CD4-positive, CD25-positive, alpha-beta regulatory T cell (primary cell): ENCODE data around the gene OBP2B. TPM values are rescaled to one million over a fixed set of nuclear protein-coding genes. Genes with fewer than 3 reads are reported as not detected.

Experiments used
- ATAC-seq, 2 donors: fragments of 150-1000 bp; cut with Tn5 transposase; one replicate each; pipeline ENCODE4 v1.10.0; 2021; ENCODE audit warnings: low read depth in 2 of 2, moderate number of reproducible peaks in 2 of 2, moderate library complexity in 1 of 2
- DNase-seq, 3 donors: peaks; one replicate each; pipeline versions ENCODE4 v3.0.0 to v3.0.0-alpha.2; 2012 to 2022; ENCODE audit warnings: mixed read lengths in 1 of 3
- H3K27ac ChIP-seq: one replicate; pipeline ENCODE4 v1.7.0; 2013; ENCODE audit warnings: mild to moderate bottlenecking, low read length; ENCODE audit not compliant: insufficient read depth, poor library complexity, severe bottlenecking
- H3K27me3 ChIP-seq: one replicate; pipeline ENCODE4 v1.7.0; 2013; ENCODE audit warnings: low read length; ENCODE audit not compliant: control insufficient read depth, insufficient read depth
- H3K36me3 ChIP-seq: one replicate; pipeline ENCODE4 v1.7.0; 2013; ENCODE audit warnings: mild to moderate bottlenecking, low read length, moderate library complexity; ENCODE audit not compliant: control insufficient read depth, insufficient read depth
- H3K4me1 ChIP-seq: 2 replicates; pipeline ENCODE4 v1.7.0; 2013; ENCODE audit warnings: mild to moderate bottlenecking, low read length; ENCODE audit not compliant: insufficient read depth, control insufficient read depth, poor library complexity, severe bottlenecking
- H3K4me3 ChIP-seq: one replicate; pipeline ENCODE4 v1.7.0; 2013; ENCODE audit warnings: low read depth, mild to moderate bottlenecking, low read length, moderate library complexity
- H3K9me3 ChIP-seq, 2 experiments: 1 replicate in 1 of 2; 2 replicates in 1 of 2; pipeline ENCODE4 v1.7.0; 2013; ENCODE audit warnings: low read length in 2 of 2, mild to moderate bottlenecking in 1 of 2, moderate library complexity in 1 of 2; ENCODE audit not compliant: control insufficient read depth in 2 of 2
- H3K27ac Mint-ChIP-seq, 3 donors: one replicate each; pipeline ENCODE4 v1.8.0; 2020 to 2022; ENCODE audit warnings: mild to moderate bottlenecking in 3 of 3, mixed read lengths in 3 of 3, moderate library complexity in 2 of 3
- H3K27me3 Mint-ChIP-seq: one replicate; pipeline ENCODE4 v1.8.0; 2022; ENCODE audit warnings: mild to moderate bottlenecking, mixed read lengths
- H3K36me3 Mint-ChIP-seq: one replicate; pipeline ENCODE4 v1.8.0; 2020; ENCODE audit warnings: mixed read lengths
- H3K4me1 Mint-ChIP-seq, 4 donors: one replicate each; pipeline ENCODE4 v1.8.0; 2020 to 2022; ENCODE audit warnings: mixed read lengths in 4 of 4, mild to moderate bottlenecking in 1 of 4
- H3K4me3 Mint-ChIP-seq, 4 donors: one replicate each; pipeline ENCODE4 v1.8.0; 2020 to 2022; ENCODE audit warnings: mild to moderate bottlenecking in 4 of 4, mixed read lengths in 4 of 4, moderate library complexity in 3 of 4
- H3K9me3 Mint-ChIP-seq, 7 donors: one replicate each; pipeline ENCODE4 v1.8.0; 2020 to 2022; ENCODE audit warnings: mixed read lengths in 7 of 7, mild to moderate bottlenecking in 3 of 7, moderate library complexity in 2 of 7
- polyA plus RNA-seq, 4 donors: library from polyadenylated mRNA; unstranded; fragments of 300-500 nt; fragmentation: Illumina TruSeq; gene quantifications; one replicate each; pipeline ENCODE4 v1.2.3, GENCODE V29; 2021
- total RNA-seq: library from RNA; stranded (reverse); gene quantifications from one replicate; pipeline ENCODE4 v1.2.3, GENCODE V29; 2022

Gene OBP2B
- total and polyA plus RNA-seq, 5 donors from 2014 or later: not detected

GRCh38 chr9:133199648-133200321 is 9.3 kb downstream of the OBP2B start:
- H3K27me3 ChIP-seq: peaks cover 1% of the 10 kb centered on the region
- Mint-ChIP-seq H3K36me3 (no peaks in the 10 kb centered on the region), H3K27ac (peak overlapping the region in 1 of 3 donors; percentile 68), H3K9me3 (peaks cover 0 to 1% (median 0%) of the 10 kb centered on the region in 7 donors), H3K27me3 (peaks cover 21% of the 10 kb centered on the region), H3K4me1 (peaks cover 0 to 13% (median under 1%) of the 10 kb centered on the region in 4 donors), H3K4me3 (peak overlapping the region in 2 of 4 donors; percentile 75 to 82)
- DNase-seq (peak; percentile 10 to 62 (median 31)), ATAC-seq (peak; percentile 47 to 56)
- H3K9me3 ChIP-seq: no peaks in the 10 kb centered on the region
- no peak overlapping the region for H3K4me3 ChIP-seq
- H3K36me3 ChIP-seq: no peaks in the 10 kb centered on the region
- H3K27ac ChIP-seq: no peak overlapping the region
- H3K4me1 ChIP-seq: no peaks in the 10 kb centered on the region

DNA sequence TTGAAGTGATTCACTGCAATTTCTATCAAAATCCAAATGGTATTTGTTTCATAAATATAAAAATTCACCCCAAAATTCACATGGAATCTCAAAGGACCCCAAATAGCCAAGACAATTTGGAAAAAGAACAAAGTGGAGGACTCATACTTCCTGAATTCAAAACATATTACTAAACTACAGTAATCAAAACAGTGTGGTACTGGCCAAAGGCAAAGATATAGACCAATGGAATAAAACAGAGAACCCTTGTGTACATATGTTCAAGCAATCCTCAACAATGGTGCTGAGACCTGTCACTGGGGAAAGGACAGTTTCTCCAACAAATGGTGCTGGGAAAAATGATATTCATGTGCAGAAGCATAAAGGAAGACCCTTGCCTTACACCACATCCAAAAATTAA is 14.0 kb downstream of the OBP2B start:
- H3K9me3 ChIP-seq: no peaks in the 10 kb centered on the region
- Mint-ChIP-seq H3K4me1 (peaks cover 0 to 7% (median under 1%) of the 10 kb centered on the region in 4 donors), H3K9me3 (peaks cover 0 to under 1% (median 0%) of the 10 kb centered on the region in 7 donors), H3K27me3 (peaks cover 28% of the 10 kb centered on the region), H3K27ac (no peak overlapping the region), H3K4me3 (no peak overlapping the region), H3K36me3 (no peaks in the 10 kb centered on the region)
- H3K4me1 ChIP-seq: no peaks in the 10 kb centered on the region
- DNase-seq (no peak), ATAC-seq (no peak)
- no peaks in the 10 kb centered on the region for H3K36me3 ChIP-seq
- H3K27ac ChIP-seq: no peak overlapping the region
- no peak overlapping the region for H3K4me3 ChIP-seq
- H3K27me3 ChIP-seq: peaks cover 1% of the 10 kb centered on the region

GRCh38 chr9:133194597-133194996 is 14.5 kb downstream of the OBP2B start:
- DNase-seq (no peak), ATAC-seq (no peak)
- Histone ChIP-seq H3K27ac (no peak overlapping the region), H3K4me1 (no peaks in the 10 kb centered on the region), H3K9me3 (no peaks in the 10 kb centered on the region), H3K36me3 (no peaks in the 10 kb centered on the region), H3K4me3 (no peak overlapping the region), H3K27me3 (peaks cover 1% of the 10 kb centered on the region)
- peaks cover 28% of the 10 kb centered on the region for H3K27me3 Mint-ChIP-seq
- no peak overlapping the region for H3K27ac Mint-ChIP-seq
- H3K36me3 Mint-ChIP-seq: no peaks in the 10 kb centered on the region
- H3K4me1 Mint-ChIP-seq: peaks cover 0 to 5% (median 0%) of the 10 kb centered on the region in 4 donors
- H3K4me3 Mint-ChIP-seq: no peak overlapping the region
- H3K9me3 Mint-ChIP-seq: no peaks in the 10 kb centered on the region

- H3K4me3 Mint-ChIP-seq: no peak overlapping the region
- Histone ChIP-seq H3K9me3 (no peaks in the 10 kb centered on the region), H3K27ac (no peak overlapping the region), H3K27me3 (peaks cover 1% of the 10 kb centered on the region), H3K4me1 (no peaks in the 10 kb centered on the region), H3K4me3 (no peak overlapping the region), H3K36me3 (no peaks in the 10 kb centered on the region)
- no peak overlapping the region for H3K27ac Mint-ChIP-seq
- no peaks in the 10 kb centered on the region for H3K9me3 Mint-ChIP-seq
- H3K27me3 Mint-ChIP-seq: peaks cover 32% of the 10 kb centered on the region
- H3K4me1 Mint-ChIP-seq: no peaks in the 10 kb centered on the region
- H3K36me3 Mint-ChIP-seq: no peaks in the 10 kb centered on the region
- ATAC-seq (no peak), DNase-seq (no peak)
These were observed 17.1 kb downstream of the OBP2B start for GRCh38 chr9:133191989-133192388.

- DNase-seq (no peak), ATAC-seq (no peak)
- Mint-ChIP-seq H3K36me3 (no peaks in the 10 kb centered on the region), H3K27me3 (peaks cover 30% of the 10 kb centered on the region), H3K4me3 (no peak overlapping the region), H3K9me3 (no peaks in the 10 kb centered on the region), H3K4me1 (peaks cover 0 to 10% (median 7%) of the 10 kb centered on the region in 4 donors), H3K27ac (no peak overlapping the region)
- Histone ChIP-seq H3K4me3 (no peak overlapping the region), H3K9me3 (no peaks in the 10 kb centered on the region), H3K27me3 (peaks cover 3% of the 10 kb centered on the region), H3K4me1 (peaks cover 7% of the 10 kb centered on the region), H3K36me3 (no peaks in the 10 kb centered on the region), H3K27ac (no peak overlapping the region)
These were observed 19.2 kb downstream of the OBP2B start for GRCh38 chr9:133189826-133190225.

- ATAC-seq: no peak
- Histone ChIP-seq H3K9me3 (no peaks in the 10 kb centered on the region), H3K27ac (no peak overlapping the region), H3K4me3 (no peak overlapping the region), H3K27me3 (peaks cover 6% of the 10 kb centered on the region), H3K36me3 (no peaks in the 10 kb centered on the region), H3K4me1 (peaks cover 7% of the 10 kb centered on the region)
- no peak for DNase-seq
- no peaks in the 10 kb centered on the region for H3K36me3 Mint-ChIP-seq
- peaks cover 0 to 12% (median 10%) of the 10 kb centered on the region in 4 donors for H3K4me1 Mint-ChIP-seq
- H3K27me3 Mint-ChIP-seq: peaks cover 32% of the 10 kb centered on the region
- no peak overlapping the region for H3K27ac Mint-ChIP-seq
- no peaks in the 10 kb centered on the region for H3K9me3 Mint-ChIP-seq
- no peak overlapping the region for H3K4me3 Mint-ChIP-seq
These were observed 20.2 kb downstream of the OBP2B start for GRCh38 chr9:133188843-133189180.

DNA sequence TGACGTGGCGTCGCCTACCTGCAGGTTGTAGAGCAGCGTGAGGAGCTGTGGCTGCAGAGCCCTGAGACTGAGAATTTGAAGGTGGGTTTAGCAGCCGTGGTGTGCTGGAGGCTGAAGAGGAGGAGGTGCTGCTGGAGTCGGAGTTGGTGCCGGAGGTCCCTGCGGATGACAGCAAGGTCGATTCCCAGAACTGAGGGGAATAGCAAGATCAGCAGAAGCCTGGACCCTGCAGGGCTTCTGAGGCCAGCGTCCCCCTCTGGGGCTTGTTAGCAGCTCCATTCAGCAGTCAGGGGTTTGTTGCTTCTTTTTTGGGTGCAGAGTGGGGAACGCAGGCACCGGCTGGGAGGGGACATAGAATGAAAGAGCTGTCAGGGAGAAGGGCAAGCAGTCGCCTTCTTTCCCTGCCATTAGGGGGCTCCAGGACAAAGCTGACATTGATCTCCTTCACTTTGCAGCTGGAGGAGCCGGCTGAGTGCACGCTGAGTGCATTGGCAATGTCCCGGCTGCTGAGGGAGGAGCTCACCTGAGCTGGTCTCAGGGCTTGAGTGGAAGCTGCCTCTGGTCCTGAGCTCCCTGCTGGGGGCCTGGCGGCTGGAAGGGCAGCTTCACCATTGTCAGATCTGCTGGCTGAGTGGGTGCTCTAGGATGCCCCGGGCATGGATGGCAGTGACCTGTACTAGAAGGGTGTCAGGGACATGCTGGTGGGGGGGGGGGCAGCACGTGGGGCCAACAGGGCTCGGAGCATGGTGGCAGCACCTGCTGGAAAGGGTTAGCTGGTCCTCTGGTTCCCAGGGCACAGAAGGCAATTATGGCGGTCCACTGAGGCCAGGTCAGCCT is 20.8 kb downstream of the OBP2B start:
- peaks cover 7% of the 10 kb centered on the region for H3K4me1 ChIP-seq
- Mint-ChIP-seq H3K4me1 (peaks cover 0 to 12% (median 10%) of the 10 kb centered on the region in 4 donors), H3K27me3 (peaks cover 26% of the 10 kb centered on the region), H3K4me3 (no peak overlapping the region), H3K9me3 (no peaks in the 10 kb centered on the region), H3K27ac (no peak overlapping the region), H3K36me3 (no peaks in the 10 kb centered on the region)
- no peaks in the 10 kb centered on the region for H3K9me3 ChIP-seq
- peaks cover 8% of the 10 kb centered on the region for H3K27me3 ChIP-seq
- DNase-seq: peak in 1 of 3 donors; percentile 9
- H3K27ac ChIP-seq: no peak overlapping the region
- no peak for ATAC-seq
- H3K36me3 ChIP-seq: no peaks in the 10 kb centered on the region
- no peak overlapping the region for H3K4me3 ChIP-seq
